ENCODE results near the gene NAT9. TPM values are rescaled to one million over a fixed set of nuclear protein-coding genes. Genes with fewer than 3 reads are reported as not detected.
A peak's percentile ranks its signal among the peaks of the same experiment; 100 is the strongest.

NAT9 gene
- total RNA-seq, 1 experiment from 2014 or later, result 32.7 TPM

DNA sequence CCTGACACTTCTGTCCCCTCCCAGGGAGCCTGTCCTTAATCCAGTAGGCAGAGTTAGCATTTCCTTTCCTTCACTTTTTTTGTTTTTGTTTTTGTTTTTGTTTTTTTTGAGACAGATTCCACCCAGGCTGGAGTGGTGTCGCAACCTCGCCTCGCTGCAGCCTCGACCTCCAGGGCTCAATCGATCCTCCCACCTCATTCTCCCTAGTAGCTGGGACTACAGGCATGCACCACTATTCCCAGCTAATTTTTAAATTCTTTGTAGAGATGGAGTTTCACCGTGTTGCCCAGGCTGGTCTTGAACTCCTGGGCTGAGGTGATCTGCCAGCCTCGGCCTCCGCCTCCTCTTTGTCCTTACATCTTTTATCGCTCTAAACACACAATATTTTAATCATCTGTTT, 23.7 kb downstream of the NAT9 start:
- in situ Hi-C loops (cut with HindIII; ENCODE audit: low sequenced_read_pairs), result no loop called here
- no peak for DNase-seq (ENCODE audit: low spot score)

DNA sequence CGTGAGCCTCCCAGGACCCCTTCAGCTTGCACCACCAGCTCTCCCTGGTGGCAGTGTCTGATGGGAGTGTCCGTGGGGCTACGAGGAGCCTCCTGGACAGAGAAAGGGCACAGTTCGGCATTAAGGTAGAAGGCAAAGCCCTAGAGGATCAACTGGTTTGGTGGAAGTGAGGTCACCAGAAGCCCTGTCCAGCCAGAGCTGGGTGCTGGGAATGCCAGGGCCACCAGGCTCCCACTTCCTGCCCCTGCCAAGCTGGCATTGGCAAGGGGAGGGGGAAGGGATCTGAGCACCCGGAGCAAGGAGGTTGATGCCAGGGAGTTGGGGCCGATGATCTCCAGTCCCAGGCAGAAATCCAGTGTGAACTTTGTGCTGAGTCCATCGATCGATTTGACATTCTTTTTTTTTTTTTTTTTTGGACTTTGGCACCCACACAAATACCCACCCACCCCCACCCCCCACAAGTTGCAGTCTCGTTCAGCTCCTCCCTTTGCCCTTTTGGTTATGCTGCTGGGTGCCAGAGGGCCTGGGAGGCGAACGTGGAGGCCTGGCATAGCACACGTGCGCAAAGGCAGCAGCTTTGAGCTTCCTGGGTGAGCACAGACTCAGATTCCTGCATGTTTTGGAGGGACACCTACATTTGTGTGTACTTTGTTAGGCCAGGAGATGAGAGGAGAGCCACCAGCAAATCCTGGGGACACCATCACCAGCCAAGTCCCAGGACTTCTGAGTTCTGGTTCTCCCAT, 25.6 kb downstream of the NAT9 start:
- peak; percentile 71 for DNase-seq (ENCODE audit: low spot score)
- in situ Hi-C loops (cut with HindIII; ENCODE audit: low sequenced_read_pairs), result no loop called here

DNA sequence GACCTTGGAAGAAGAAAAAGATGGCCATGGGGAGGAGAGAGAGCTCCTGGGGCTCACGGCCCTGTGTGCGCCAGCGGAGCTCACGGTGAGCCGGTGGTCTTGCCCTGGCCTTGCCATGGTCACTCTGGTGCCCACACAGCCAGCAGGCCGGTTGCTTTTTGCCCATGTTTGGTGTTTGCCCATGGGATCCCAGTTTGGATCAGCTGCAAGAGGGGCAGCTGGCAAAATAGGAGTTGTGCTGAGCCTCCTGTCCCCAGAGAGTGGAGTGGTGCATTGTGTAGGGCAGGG, 26.2 kb downstream of the NAT9 start:
- in situ Hi-C loops (cut with HindIII; ENCODE audit: low sequenced_read_pairs), result no loop called here
- no peak for DNase-seq (ENCODE audit: low spot score)

DNA sequence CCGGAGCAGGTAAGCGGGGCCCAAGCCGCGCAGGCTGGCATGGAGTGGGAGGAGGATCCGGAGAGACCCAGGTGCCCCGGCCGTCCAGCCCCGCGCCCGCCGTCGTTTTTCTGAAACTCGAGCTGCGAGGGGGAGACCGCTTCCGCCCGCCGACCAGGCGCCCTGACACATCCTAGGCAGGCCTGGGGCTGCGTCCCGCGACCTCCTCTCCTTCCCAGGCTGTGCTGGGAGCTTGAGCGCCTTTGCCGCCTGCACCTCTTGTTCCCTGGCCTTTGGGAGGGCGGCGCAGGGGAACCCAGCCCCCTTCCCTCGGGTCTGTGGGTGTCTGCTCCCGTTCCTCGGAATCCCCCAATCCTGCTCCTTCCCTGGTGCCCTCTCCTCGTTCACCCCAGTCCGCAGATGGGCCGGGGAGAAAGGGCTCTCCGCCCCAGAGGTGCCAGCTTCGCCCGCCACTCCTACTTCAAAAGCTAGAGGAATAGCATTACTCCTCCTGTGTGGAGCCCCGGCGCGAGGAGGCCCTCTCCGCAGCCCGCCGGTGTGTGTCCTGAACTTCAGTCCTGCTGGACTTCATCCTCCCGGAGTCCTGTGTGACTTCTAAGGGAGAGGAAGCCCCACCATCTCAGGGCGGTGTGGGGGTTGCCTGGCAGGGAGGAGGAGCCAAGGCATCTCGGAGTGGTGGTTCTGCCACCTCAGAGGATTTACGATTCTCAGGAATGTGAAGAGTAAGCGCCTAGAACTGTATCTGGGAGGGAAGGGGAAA, 26.7 kb downstream of the NAT9 start:
- no peak for DNase-seq (ENCODE audit: low spot score)
- in situ Hi-C loops (cut with HindIII; ENCODE audit: low sequenced_read_pairs), result no loop called here

DNA sequence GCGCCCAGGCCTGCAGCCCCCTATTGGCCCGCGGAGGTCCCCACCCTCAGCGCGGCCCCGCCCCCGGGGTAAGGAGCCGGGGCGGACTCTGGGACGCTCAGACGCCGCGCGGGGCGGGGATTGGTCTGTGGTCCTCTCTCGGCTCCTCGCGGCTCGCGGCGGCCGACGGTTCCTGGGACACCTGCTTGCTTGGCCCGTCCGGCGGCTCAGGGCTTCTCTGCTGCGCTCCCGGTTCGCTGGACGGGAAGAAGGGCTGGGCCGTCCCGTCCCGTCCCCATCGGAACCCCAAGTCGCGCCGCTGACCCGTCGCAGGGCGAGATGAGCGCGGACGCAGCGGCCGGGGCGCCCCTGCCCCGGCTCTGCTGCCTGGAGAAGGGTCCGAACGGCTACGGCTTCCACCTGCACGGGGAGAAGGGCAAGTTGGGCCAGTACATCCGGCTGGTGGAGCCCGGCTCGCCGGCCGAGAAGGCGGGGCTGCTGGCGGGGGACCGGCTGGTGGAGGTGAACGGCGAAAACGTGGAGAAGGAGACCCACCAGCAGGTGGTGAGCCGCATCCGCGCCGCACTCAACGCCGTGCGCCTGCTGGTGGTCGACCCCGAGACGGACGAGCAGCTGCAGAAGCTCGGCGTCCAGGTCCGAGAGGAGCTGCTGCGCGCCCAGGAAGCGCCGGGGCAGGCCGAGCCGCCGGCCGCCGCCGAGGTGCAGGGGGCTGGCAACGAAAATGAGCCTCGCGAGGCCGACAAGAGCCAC, 27.4 kb downstream of the NAT9 start, which contains the start of gene NHERF1:
Gene NHERF1 (plus strand): TSS at position 100 of the 750 bp plus-strand sequence. CDS start 219 bp downstream, at position 319.
- DNase-seq (ENCODE audit: low spot score), result peak; percentile 95
- in situ Hi-C loops (cut with HindIII; ENCODE audit: low sequenced_read_pairs), result no loop called here

DNA sequence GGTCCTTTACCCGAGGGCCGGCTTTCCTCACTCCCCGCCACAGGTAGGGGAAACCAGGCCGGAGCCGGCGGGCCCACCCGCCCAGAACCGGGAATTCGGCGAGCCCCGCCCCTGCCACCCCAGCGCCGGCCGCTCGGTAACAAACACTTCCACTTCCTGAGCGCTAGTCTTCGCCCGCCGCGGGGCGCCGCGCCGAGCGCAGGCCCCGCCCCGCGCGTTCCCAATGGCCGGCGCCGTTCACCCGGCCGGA, 27.9 kb downstream of the NAT9 start:
- DNase-seq (ENCODE audit: low spot score), result no peak
- in situ Hi-C loops (cut with HindIII; ENCODE audit: low sequenced_read_pairs), result no loop called here

DNA sequence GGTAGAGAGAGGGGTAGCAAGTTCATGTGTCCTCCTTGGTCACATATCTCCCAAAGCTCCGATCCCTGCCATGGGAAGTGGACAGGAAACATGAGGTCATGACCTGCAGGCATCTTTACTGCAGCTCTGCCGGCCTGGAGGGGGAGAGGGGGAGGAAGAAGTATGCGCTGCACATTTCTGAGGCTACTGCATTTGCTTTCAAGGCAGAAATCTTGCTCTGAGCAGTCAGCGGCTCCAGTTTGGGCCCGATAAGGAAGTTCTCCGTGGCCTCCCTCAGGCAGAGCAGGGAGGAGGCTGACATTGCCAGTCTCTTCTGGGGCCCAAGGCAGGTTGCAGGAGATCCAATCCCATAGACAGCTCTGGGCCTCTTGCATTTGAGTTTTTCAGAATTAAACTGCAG, 29.2 kb downstream of the NAT9 start:
- no peak for DNase-seq (ENCODE audit: low spot score)
- in situ Hi-C loops (cut with HindIII; ENCODE audit: low sequenced_read_pairs), result no loop called here

DNA sequence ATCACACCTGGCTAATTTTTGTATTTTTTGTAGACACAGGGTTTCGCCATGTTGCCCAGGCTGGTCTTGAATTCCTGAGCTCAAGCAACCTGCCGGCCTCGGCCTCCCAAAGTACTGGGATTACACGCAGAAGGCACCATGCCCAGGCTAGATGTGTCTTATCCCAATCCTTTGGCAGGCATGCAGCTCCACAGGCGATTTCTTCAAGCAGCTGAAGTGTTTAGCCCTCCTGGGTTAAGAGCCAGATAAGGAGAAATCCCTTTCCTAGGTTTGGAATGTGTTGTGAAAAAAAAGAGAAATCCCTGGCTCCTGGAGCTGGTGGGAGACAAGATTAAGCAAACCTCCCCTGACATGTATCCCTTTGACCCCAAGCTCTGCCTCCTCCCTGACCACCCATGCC, 29.8 kb downstream of the NAT9 start:
- no peak for DNase-seq (ENCODE audit: low spot score)
- in situ Hi-C loops (cut with HindIII; ENCODE audit: low sequenced_read_pairs), result no loop called here

DNA sequence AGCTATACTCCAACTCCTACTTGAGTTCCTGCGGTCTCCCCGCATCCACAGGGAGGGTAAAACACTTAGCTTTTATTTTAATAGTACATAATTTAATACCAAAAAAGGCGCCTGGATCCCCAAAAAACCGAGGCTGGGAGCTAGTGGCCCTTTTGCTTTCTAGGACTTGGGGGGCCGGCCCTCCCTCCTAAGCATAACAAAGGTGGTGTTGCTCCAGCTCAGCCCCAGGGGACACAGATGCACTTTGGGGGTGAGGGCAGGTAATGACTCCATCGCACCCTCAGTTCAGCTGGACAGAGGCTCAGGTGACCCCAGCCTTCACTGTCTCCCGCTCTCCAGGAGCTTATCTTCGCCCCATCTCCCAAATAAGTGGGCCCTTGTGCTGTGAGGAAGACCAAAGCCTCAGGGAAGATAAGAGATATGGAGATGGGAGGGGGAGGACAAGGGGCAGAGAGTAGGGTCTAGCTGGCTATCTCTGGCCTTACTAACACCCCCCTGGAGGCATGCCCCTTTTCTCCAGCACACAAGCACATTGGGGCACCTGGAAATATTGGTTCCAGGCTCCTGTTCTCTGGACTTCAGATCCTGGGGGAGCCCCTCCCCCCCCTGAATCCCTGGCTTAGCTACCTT, 30.5 kb downstream of the NAT9 start:
- no peak for DNase-seq (ENCODE audit: low spot score)
- in situ Hi-C loops (cut with HindIII; ENCODE audit: low sequenced_read_pairs), result no loop called here

DNA sequence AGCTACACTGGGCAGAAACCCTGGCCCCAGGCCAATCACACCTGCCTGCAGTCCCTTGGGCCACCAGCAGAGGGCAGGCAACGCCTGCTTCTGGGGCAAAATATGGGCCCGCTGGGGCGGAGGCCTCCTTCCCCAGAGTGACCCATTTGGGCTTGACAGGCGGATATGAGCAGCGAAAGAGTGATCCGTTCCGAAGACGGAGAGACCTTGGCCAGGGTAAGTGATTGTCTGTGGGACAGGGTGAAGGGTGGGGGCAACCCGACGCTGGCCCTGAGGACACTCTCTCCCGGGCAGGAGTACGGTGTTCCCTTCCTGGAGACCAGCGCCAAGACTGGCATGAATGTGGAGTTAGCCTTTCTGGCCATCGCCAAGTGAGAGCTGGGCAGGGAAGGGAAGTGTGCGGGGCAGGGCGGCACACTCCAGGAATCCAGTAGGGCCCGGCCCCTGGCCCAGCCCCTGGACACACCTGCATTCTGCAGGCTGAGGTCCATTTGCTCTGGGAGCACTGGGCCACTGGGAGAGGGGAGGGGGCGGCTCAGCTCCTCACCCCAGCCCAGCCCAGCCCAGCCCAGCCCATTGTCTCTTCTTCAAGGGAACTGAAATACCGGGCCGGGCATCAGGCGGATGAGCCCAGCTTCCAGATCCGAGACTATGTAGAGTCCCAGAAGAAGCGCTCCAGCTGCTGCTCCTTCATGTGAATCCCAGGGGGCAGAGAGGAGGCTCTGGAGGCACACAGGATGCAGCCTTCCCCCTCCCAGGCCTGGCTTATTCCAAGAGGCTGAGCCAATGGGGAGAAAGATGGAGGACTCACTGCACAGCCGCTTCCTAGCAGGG, 31.2 kb downstream of the NAT9 start:
- DNase-seq (ENCODE audit: low spot score), result peak; percentile 79
- in situ Hi-C loops (cut with HindIII; ENCODE audit: low sequenced_read_pairs), result no loop called here

DNA sequence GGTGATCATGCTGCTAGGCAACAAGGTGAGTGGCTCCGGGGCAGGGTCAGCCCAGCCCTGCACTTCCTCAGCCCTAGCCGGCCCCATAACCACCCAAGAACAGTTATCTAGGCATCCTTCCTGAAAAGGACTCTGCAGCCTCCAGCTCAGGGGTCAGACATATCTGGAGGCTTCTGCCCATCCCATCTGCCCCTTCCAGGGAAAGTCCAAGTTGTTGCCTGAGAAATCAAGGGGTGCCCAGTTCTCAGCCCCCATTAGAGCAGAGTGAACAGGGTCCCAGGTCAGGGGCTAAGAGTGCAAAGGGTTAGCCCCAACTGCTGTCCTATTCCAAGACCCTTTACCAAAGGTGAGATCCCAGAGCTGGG, 31.8 kb downstream of the NAT9 start:
- in situ Hi-C loops (cut with HindIII; ENCODE audit: low sequenced_read_pairs), result no loop called here
- no peak for DNase-seq (ENCODE audit: low spot score)

DNA sequence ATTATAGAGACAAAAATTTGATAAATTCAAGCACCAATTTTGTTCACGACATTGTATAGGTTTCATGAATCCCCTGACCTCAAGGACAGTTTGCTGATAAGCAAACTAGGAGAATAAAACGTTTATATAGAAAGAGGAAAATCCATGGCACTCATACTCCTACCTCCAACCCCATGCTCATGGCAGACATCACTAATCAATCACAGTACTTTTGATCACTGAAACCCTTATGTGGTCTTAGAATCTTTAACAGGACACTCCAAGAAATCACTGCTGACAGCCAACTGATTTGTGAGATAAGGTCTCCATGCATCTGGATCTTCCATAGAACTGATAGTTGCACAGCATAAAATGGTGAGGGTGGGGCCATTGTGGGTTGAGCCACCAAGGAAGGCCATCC, 32.4 kb downstream of the NAT9 start:
- in situ Hi-C loops (cut with HindIII; ENCODE audit: low sequenced_read_pairs), result no loop called here

DNA sequence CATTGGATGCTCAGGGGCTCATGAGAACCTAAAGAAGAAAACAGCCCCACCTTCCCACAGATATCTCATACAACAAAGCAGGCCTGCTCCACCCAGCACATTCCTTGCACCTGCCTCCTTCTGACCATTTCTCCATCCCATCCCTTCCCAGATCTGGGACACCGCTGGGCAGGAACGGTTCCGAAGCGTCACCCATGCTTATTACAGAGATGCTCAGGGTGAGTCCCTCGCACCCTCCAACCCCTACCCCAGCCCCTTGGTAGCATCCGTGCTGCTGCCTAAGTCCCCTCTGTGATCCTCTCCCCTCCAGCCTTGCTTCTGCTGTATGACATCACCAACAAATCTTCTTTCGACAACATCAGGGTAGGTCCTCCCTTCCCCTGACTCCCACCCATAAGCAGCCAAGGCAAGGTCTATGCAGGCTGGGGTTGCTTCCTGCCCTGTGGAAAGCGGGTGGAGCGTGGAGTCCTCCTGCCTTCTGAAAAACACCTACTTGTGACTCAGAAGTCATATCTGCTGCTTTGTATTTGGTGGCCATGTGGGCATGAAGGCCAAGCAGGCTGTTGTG, 33.1 kb downstream of the NAT9 start:
- no peak for DNase-seq (ENCODE audit: low spot score)
- in situ Hi-C loops (cut with HindIII; ENCODE audit: low sequenced_read_pairs), result no loop called here

More for the DNA sequence above, 32.4 kb downstream of the NAT9 start:
- no peak for DNase-seq (ENCODE audit: low spot score)

DNA sequence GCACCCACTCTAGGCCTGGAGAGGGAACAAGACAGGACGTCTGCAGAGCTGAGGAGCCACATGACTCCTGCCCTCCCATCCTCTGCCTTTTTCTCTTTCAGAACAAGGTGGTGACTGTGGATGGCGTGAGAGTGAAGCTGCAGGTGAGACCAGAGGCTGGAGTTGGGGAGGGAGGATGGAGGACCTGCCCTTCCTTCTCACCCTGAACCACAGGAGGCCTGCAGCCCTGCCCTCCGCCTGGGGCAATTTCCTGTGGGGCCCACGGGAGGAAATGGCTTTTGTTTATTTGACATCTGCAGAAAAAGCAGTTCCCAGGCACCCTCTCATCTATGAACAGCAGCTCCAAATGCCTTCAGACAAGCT, 34.0 kb downstream of the NAT9 start:
- in situ Hi-C loops (cut with HindIII; ENCODE audit: low sequenced_read_pairs), result no loop called here
- no peak for DNase-seq (ENCODE audit: low spot score)

DNA sequence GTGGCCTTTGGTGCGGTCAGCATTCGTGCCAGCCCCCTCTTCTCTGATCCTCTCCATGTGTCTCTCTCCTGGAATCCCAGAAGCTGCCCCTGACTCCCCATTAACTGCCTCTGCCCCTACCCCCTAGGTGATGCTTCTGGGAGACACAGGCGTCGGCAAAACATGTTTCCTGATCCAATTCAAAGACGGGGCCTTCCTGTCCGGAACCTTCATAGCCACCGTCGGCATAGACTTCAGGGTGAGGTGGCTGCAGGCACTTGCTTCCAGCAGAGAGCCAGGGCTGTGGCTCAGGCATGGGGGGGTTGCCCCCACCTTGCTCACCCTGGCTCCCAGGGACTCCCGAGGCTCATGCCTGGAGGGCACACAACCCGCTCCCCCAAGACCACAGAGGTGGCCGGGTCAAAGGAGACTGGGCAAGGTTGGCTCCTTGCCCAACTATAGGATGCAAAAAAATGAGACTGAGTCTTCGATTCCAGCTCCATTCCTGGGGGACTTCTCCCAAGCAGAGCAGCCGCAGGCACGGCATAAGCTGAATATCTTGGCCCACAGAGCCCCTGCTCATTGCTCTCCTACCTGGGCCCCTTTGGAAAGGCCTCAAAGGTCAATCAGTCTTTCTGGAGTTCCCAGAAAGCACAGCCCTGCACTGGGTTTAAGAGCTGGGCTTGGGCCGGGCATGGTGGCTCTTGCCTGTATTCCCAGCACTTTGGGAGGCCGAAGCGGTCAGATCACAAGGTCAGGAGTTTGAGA, 35.3 kb downstream of the NAT9 start:
- no peak for DNase-seq (ENCODE audit: low spot score)
- in situ Hi-C loops (cut with HindIII; ENCODE audit: low sequenced_read_pairs), result no loop called here

DNA sequence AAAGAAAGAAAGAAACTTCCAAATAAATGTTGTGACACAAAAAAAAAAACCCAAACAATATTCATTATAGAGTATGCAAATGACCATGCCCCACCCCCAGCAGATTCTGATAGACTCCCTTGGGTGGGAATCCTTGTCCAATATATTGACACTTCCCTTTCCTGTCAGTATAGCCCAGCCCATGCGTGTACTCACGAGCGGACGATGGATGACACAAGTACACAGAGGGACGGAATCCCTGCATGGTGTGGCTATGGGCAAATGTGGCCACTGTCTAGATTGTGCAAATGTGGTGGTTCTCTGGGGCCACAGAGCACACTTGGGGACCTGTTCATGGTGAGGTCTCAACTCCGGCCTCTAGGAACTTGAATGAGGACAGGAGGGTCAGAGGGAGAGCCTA, 36.0 kb downstream of the NAT9 start:
- no peak for DNase-seq (ENCODE audit: low spot score)
- in situ Hi-C loops (cut with HindIII; ENCODE audit: low sequenced_read_pairs), result no loop called here

DNA sequence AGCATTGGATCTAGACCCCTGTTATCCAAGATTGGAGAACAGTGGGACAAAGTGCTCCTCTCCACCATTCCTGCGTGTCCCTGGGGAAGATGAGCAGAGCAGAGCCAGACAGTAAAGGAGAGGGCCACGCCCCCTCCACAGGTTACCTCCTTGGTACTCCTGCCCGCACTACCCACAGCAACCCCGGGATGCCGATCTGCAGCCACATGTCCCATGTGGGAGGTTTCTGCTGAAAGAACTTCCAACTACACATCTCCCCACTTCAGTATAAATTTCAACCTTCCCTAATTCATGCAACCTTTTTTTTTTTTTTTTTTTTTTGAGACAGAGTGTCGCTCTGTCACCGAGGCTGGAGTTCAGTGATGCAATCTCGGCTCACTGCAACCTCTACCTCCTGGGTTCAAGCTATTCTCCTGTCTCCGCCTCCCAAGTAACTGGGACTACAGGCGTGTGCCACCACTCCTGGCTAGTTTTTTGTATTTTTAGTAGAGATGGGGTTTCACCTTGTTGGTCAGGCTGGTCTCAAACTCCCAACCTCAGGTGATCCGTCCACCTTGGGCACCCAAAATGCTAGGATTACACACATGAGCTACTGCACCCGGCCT, 36.8 kb downstream of the NAT9 start:
- in situ Hi-C loops (cut with HindIII; ENCODE audit: low sequenced_read_pairs), result no loop called here
- DNase-seq (ENCODE audit: low spot score), result no peak
